GM12878 (cell line): ENCODE data around the gene SHROOM3. TPM values are rescaled to one million over a fixed set of nuclear protein-coding genes. Genes with fewer than 3 reads are reported as not detected.

Experiments used
- ATAC-seq: fragments of 200-7000 bp; cut with Tn5 transposase; 3 replicates; pipeline ENCODE4 v1.9.1; 2020; ENCODE audit warnings: mild to moderate bottlenecking, moderate library complexity
- BruUV-seq: library from RNA; stranded (reverse); fragments of 400-500 nt; replicated peaks from 2 replicates; lab custom pipeline; 2021; lab: Mats Ljungman, UMichigan
- CTCF ChIA-PET: fragments of 300-600 bp; sonication (Branson Sonifier 250); formaldehyde crosslinking; extraction: SDS; loops from one replicate; lab custom pipeline; 2021; ENCODE audit warnings: inconsistent platforms; lab: Yijun Ruan, JAX
- POLR2A ChIA-PET: fragments of 350-600 bp; formaldehyde crosslinking; extraction: SDS; loops from one replicate; lab custom pipeline; 2021; ENCODE audit warnings: inconsistent platforms; lab: Charles Lee
- RAD21 ChIA-PET: fragments of 300-600 bp; sonication (Branson Sonifier 250); formaldehyde crosslinking; loops from one replicate; lab custom pipeline; 2023; ENCODE audit warnings: antibody characterized with exemption; ENCODE audit not compliant: unreplicated experiment; lab: Charles Lee
- SMC1A ChIA-PET: fragments of 300-600 bp; sonication (Branson Sonifier 250); formaldehyde crosslinking; loops from one replicate; lab custom pipeline; 2023; ENCODE audit not compliant: unreplicated experiment, uncharacterized antibody; lab: Charles Lee
- DNase-seq: peaks from one replicate; pipeline ENCODE4 v3.0.0-alpha.2; 2011; ENCODE audit warnings: low read depth, low spot score
- FAIRE-seq: peaks from 3 replicates; lab custom pipeline; 2011; peaks lifted over from hg19 to GRCh38; lab: Jason Lieb, UNC
- H2AFZ ChIP-seq: 2 replicates; pipeline ENCODE4 v1.6.0; 2011; ENCODE audit warnings: low read depth, low read length, control low read depth; ENCODE audit not compliant: control insufficient read depth
- H3K27ac ChIP-seq: 2 replicates; pipeline ENCODE4 v1.5.1; 2011; ENCODE audit warnings: control low read depth; ENCODE audit not compliant: control insufficient read depth, insufficient read depth
- H3K27me3 ChIP-seq, 2 experiments: replicated peaks in 1 of 2; 2 replicates each; pipeline versions ENCODE4 v1.6.0 to v1.6.1; 2011; ENCODE audit warnings: low read length in 1 of 2; ENCODE audit not compliant: control insufficient read depth in 2 of 2, insufficient read depth in 2 of 2
- H3K36me3 ChIP-seq, 2 experiments: 2 replicates each; pipeline ENCODE4 v1.5.1; 2011; ENCODE audit warnings: low read length in 1 of 2; ENCODE audit not compliant: control insufficient read depth in 2 of 2, insufficient read depth in 2 of 2
- H3K4me1 ChIP-seq: 2 replicates; pipeline ENCODE4 v1.6.1; 2011; ENCODE audit warnings: mild to moderate bottlenecking, low read length, moderate library complexity, mixed read lengths; ENCODE audit not compliant: control insufficient read depth, insufficient read depth
- H3K4me2 ChIP-seq: 2 replicates; pipeline ENCODE4 v1.6.0; 2011; ENCODE audit warnings: control low read depth; ENCODE audit not compliant: control insufficient read depth, insufficient read depth
- H3K4me3 ChIP-seq: fragments of 200-600 bp; sonication (generic); 2 replicates; pipeline ENCODE4 v1.5.1; 2016
- H3K79me2 ChIP-seq: 2 replicates; pipeline ENCODE4 v1.6.0; 2011; ENCODE audit warnings: low read length; ENCODE audit not compliant: control insufficient read depth, insufficient read depth
- H3K9ac ChIP-seq: 2 replicates; pipeline ENCODE4 v1.8.0; 2011; ENCODE audit warnings: low read length, control low read depth, mixed read lengths; ENCODE audit not compliant: control insufficient read depth, insufficient read depth
- H3K9me3 ChIP-seq: replicated peaks from 3 replicates; pipeline ENCODE4 v1.5.1; 2011; ENCODE audit warnings: mild to moderate bottlenecking, low read length; ENCODE audit not compliant: control insufficient read depth, insufficient read depth
- H4K20me1 ChIP-seq: 2 replicates; pipeline ENCODE4 v1.6.0; 2011; ENCODE audit not compliant: control insufficient read depth, insufficient read depth
- BACH1 ChIP-seq: fragments of 450-650 bp; IDR thresholded peaks from 2 replicates; pipeline ENCODE4 v1.6.1; 2017; ENCODE audit warnings: mild to moderate bottlenecking, borderline replicate concordance
- FOXK2 ChIP-seq: fragments of 450-650 bp; IDR thresholded peaks from 2 replicates; pipeline ENCODE4 v1.6.1; 2017; ENCODE audit warnings: mild to moderate bottlenecking, moderate library complexity
- SIN3A ChIP-seq: IDR thresholded peaks from 2 replicates; pipeline ENCODE4 v1.6.1; 2012; ENCODE audit warnings: low read depth, low read length, improper control_type of control experiment
- SMARCA5 ChIP-seq: fragments of 450-650 bp; IDR thresholded peaks from 2 replicates; pipeline ENCODE4 v1.6.1; 2017; ENCODE audit warnings: mild to moderate bottlenecking
- WGBS: methylation state at CpG from one replicate; pipeline ENCODE4 v1.1.6; 2016; ENCODE audit warnings: low lambda C conversion rate; ENCODE audit not compliant: insufficient replicate concordance, insufficient coverage; ENCODE audit errors: missing lambda C conversion rate; 5-methylcytosine and 5-hydroxymethylcytosine counted together
- in situ Hi-C: fragments of 300-500 bp; cut with MboI; formaldehyde crosslinking; loops from 9 replicates; pipeline ENCODE4 v1.14.3; 2018; ENCODE audit warnings: mixed read lengths
- intact Hi-C: fragments of 100-400 bp; cut with micrococcal nuclease; formaldehyde crosslinking; loops from one replicate; pipeline ENCODE4 v1.14.2; 2022; ENCODE audit not compliant: unreplicated experiment
- polyA plus RNA-seq, 11 experiments: library from polyadenylated mRNA; depleted of rRNA in 4 of 11; unstranded in 6 of 11; stranded (reverse) in 5 of 11; fragments of >200 nt; fragmentation: Nextera tagmentation in 4 of 11; fragmentation: Illumina TruSeq in 1 of 11; extraction: Ambion mirVana in 4 of 11; extraction: Trizol in 1 of 11; gene quantifications; 1 replicate in 1 of 11; 2 replicates in 10 of 11; pipeline versions ENCODE4 v1.2.1 to v1.2.3, GENCODE V29; 2011 to 2016; ENCODE audit warnings: inconsistent platforms in 2 of 11, missing spikeins in 2 of 11, low read depth in 1 of 11
- total RNA-seq, 4 experiments: library from RNA; depleted of rRNA in 3 of 4; stranded (reverse); fragments of >200 nt in 3 of 4; fragmentation: Illumina TruSeq in 1 of 4; extraction: Trizol in 1 of 4; gene quantifications; 2 replicates each; pipeline versions ENCODE4 v1.2.1 to v1.2.3, GENCODE V29; 2013 to 2021
- TF ChIP-seq, protein P1 (sequence below): fragments of 450-650 bp; IDR thresholded peaks from 2 replicates; pipeline ENCODE4 v1.6.1; 2017; ENCODE audit warnings: borderline replicate concordance
- TF ChIP-seq, protein P2 (sequence below): IDR thresholded peaks from 2 replicates; pipeline ENCODE4 v1.6.1; 2012; ENCODE audit warnings: improper control_type of control experiment, low read depth, low read length; ENCODE audit not compliant: insufficient replicate concordance
- TF ChIP-seq, protein P3 (sequence below): fragments of 450-650 bp; IDR thresholded peaks from 2 replicates; pipeline ENCODE4 v1.6.1; 2017; ENCODE audit warnings: mild to moderate bottlenecking
- TF ChIP-seq, protein P4 (sequence below): fragments of 450-650 bp; IDR thresholded peaks from 2 replicates; pipeline ENCODE4 v1.6.1; 2017; ENCODE audit warnings: mild to moderate bottlenecking, moderate library complexity

Gene SHROOM3
- total and polyA plus RNA-seq, 10 of the 15 experiments (the other 5 are each of a cell fraction or from before 2014, with no cell fraction given): under 0.01 to 0.29 (median 0.08) TPM; not detected in 1

DNA sequence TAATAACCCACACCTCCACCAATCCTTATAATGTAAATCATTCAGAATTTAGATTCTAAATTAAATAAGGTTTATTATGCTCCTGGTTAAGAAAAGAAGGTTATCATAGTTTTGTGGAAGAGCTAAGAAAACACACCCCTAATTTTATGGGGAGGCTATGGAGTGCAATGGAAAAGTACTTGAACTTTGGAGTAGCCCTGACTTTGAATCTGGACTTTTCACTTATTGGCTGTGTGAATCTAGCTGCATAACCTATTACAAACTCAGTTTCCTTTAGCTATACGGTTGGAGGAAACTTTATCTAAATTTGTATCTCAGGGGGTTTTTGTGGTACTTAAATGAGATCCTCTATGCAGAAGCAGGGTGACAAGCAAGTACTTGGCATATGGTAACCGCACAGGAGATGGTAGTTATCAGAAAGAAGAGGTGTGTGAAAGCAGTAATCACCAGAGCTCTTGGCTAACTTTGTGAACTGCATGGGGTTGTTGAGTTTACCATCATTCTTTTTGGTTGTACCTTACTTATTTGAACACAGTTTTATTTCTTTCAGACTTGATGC lies 143.1 kb downstream of the SHROOM3 start (continued):
- TF ChIP-seq, protein P1, sequence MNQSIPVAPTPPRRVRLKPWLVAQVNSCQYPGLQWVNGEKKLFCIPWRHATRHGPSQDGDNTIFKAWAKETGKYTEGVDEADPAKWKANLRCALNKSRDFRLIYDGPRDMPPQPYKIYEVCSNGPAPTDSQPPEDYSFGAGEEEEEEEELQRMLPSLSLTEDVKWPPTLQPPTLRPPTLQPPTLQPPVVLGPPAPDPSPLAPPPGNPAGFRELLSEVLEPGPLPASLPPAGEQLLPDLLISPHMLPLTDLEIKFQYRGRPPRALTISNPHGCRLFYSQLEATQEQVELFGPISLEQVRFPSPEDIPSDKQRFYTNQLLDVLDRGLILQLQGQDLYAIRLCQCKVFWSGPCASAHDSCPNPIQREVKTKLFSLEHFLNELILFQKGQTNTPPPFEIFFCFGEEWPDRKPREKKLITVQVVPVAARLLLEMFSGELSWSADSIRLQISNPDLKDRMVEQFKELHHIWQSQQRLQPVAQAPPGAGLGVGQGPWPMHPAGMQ: no peak

DNA sequence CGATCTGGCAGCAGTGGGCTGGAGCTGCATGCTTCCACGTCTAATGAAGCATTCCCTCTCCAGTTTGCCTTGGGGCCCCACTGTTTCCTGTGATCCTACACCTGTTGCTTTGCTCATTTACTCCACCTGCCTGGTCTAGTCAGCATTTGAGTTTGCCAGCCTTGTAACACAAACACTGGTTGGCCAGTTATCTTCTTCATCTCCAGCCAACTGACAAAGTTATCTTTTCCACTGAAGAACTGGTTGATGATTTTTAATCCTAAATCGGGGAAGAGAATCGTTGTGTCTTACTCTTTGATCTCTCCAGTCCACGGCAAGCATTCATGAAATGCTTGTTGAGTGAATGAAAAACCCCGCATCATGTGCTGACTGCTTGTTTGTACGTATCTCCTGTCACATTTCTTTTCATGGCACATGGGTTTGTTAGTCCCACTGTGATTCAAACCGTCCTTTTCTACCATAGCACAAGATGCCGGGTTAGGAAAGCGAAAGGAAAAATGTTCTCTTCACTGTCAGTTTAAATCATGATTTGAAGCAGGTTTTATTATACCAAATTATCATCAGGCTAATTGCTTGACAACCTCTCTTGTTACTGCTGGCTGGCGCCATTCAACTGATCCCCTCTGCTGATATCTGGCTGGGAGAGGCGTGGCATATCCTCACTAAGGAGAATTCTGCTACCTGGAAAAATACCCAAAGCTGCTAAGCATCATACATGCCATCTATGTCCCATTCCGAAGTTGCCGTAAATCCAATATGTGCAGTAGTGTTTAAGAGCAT lies 144.8 kb downstream of the SHROOM3 start:
- no peak for FAIRE-seq
- ChIA-PET RAD21 (no interaction called here), SMC1A (no interaction called here), POLR2A (no interaction called here), CTCF (no interaction called here)
- no peak overlapping the region for H3K4me3 ChIP-seq
- no peaks in the 10 kb centered on the region for H3K36me3 ChIP-seq
- H3K9ac ChIP-seq: no peak overlapping the region
- H3K27ac ChIP-seq: no peak overlapping the region
- H3K9me3 ChIP-seq: no peaks in the 10 kb centered on the region
- intact Hi-C loops (no loop called here), in situ Hi-C loops (no loop called here)
- H3K4me2 ChIP-seq: no peak overlapping the region
- no peak for DNase-seq
- no peaks in the 10 kb centered on the region for H3K79me2 ChIP-seq
- H3K27me3 ChIP-seq: peaks cover 0 to 6% of the 10 kb centered on the region in 2 experiments; a peak in 2 of 4 replicates
- WGBS: 67% methylated on average over 14 of the region's 14 CpGs
- ATAC-seq: no peak
- H2AFZ ChIP-seq: no peak overlapping the region
- no TSS peak for BruUV-seq
- no peaks in the 10 kb centered on the region for H4K20me1 ChIP-seq
- no peaks in the 10 kb centered on the region for H3K4me1 ChIP-seq
- no peak for TF ChIP-seq SMARCA5
- TF ChIP-seq BACH1: no peak
- TF ChIP-seq, protein P2, sequence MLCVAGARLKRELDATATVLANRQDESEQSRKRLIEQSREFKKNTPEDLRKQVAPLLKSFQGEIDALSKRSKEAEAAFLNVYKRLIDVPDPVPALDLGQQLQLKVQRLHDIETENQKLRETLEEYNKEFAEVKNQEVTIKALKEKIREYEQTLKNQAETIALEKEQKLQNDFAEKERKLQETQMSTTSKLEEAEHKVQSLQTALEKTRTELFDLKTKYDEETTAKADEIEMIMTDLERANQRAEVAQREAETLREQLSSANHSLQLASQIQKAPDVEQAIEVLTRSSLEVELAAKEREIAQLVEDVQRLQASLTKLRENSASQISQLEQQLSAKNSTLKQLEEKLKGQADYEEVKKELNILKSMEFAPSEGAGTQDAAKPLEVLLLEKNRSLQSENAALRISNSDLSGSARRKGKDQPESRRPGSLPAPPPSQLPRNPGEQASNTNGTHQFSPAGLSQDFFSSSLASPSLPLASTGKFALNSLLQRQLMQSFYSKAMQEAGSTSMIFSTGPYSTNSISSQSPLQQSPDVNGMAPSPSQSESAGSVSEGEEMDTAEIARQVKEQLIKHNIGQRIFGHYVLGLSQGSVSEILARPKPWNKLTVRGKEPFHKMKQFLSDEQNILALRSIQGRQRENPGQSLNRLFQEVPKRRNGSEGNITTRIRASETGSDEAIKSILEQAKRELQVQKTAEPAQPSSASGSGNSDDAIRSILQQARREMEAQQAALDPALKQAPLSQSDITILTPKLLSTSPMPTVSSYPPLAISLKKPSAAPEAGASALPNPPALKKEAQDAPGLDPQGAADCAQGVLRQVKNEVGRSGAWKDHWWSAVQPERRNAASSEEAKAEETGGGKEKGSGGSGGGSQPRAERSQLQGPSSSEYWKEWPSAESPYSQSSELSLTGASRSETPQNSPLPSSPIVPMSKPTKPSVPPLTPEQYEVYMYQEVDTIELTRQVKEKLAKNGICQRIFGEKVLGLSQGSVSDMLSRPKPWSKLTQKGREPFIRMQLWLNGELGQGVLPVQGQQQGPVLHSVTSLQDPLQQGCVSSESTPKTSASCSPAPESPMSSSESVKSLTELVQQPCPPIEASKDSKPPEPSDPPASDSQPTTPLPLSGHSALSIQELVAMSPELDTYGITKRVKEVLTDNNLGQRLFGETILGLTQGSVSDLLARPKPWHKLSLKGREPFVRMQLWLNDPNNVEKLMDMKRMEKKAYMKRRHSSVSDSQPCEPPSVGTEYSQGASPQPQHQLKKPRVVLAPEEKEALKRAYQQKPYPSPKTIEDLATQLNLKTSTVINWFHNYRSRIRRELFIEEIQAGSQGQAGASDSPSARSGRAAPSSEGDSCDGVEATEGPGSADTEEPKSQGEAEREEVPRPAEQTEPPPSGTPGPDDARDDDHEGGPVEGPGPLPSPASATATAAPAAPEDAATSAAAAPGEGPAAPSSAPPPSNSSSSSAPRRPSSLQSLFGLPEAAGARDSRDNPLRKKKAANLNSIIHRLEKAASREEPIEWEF: no peak
- TF ChIP-seq, protein P3, sequence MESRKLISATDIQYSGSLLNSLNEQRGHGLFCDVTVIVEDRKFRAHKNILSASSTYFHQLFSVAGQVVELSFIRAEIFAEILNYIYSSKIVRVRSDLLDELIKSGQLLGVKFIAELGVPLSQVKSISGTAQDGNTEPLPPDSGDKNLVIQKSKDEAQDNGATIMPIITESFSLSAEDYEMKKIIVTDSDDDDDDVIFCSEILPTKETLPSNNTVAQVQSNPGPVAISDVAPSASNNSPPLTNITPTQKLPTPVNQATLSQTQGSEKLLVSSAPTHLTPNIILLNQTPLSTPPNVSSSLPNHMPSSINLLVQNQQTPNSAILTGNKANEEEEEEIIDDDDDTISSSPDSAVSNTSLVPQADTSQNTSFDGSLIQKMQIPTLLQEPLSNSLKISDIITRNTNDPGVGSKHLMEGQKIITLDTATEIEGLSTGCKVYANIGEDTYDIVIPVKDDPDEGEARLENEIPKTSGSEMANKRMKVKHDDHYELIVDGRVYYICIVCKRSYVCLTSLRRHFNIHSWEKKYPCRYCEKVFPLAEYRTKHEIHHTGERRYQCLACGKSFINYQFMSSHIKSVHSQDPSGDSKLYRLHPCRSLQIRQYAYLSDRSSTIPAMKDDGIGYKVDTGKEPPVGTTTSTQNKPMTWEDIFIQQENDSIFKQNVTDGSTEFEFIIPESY: no peak
- TF ChIP-seq, protein P4, sequence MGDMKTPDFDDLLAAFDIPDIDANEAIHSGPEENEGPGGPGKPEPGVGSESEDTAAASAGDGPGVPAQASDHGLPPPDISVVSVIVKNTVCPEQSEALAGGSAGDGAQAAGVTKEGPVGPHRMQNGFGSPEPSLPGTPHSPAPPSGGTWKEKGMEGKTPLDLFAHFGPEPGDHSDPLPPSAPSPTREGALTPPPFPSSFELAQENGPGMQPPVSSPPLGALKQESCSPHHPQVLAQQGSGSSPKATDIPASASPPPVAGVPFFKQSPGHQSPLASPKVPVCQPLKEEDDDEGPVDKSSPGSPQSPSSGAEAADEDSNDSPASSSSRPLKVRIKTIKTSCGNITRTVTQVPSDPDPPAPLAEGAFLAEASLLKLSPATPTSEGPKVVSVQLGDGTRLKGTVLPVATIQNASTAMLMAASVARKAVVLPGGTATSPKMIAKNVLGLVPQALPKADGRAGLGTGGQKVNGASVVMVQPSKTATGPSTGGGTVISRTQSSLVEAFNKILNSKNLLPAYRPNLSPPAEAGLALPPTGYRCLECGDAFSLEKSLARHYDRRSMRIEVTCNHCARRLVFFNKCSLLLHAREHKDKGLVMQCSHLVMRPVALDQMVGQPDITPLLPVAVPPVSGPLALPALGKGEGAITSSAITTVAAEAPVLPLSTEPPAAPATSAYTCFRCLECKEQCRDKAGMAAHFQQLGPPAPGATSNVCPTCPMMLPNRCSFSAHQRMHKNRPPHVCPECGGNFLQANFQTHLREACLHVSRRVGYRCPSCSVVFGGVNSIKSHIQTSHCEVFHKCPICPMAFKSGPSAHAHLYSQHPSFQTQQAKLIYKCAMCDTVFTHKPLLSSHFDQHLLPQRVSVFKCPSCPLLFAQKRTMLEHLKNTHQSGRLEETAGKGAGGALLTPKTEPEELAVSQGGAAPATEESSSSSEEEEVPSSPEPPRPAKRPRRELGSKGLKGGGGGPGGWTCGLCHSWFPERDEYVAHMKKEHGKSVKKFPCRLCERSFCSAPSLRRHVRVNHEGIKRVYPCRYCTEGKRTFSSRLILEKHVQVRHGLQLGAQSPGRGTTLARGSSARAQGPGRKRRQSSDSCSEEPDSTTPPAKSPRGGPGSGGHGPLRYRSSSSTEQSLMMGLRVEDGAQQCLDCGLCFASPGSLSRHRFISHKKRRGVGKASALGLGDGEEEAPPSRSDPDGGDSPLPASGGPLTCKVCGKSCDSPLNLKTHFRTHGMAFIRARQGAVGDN: no peak
- no peak for TF ChIP-seq SIN3A
- TF ChIP-seq FOXK2: no peak
